HG03442 (cell line): ENCODE results near the gene C19orf25.
"Not testable (repeated sequence)": the region's sequence is repeated elsewhere in the genome, so short reads cannot be mapped to it uniquely, and the experiment has no call there.

ENCODE experiments used
- ATAC-seq: cut with Tn5 transposase; IDR thresholded peaks from one replicate; pipeline ENCODE4 v1.9.1; 2021; ENCODE audit warnings: mild to moderate bottlenecking, moderate library complexity; ENCODE audit not compliant: unreplicated experiment

C19orf25 gene

GRCh38 chr19:1478934-1479707, at the start of gene C19orf25:
Gene C19orf25, minus strand, starts transcription at chr19:1479215. Its CDS starts 312 bp downstream, at chr19:1478903.
- peak; percentile 81 for ATAC-seq

GRCh38 chr19:1527650-1528309, 48.8 kb upstream of the C19orf25 start:
- ATAC-seq, result no peak

GRCh38 chr19:1526979-1527649, 48.1 kb upstream of the C19orf25 start:
- ATAC-seq, result no peak

GRCh38 chr19:1526066-1526778, 47.2 kb upstream of the C19orf25 start:
- no peak for ATAC-seq

GRCh38 chr19:1525343-1525742, 46.3 kb upstream of the C19orf25 start:
- ATAC-seq, result no peak

GRCh38 chr19:1524972-1525325, 45.9 kb upstream of the C19orf25 start:
- ATAC-seq, result no peak

- no peak for ATAC-seq
Observed at GRCh38 chr19:1524287-1524971, 45.4 kb upstream of the C19orf25 start.

GRCh38 chr19:1523412-1524286, 44.6 kb upstream of the C19orf25 start, which contains the start of gene PLK5:
Gene PLK5, plus strand, starts transcription at chr19:1524077. Its CDS starts 2,920 bp downstream, at chr19:1526997.
- no peak for ATAC-seq

- no peak for ATAC-seq
Observed at GRCh38 chr19:1522838-1523237, 43.8 kb upstream of the C19orf25 start.

DNA sequence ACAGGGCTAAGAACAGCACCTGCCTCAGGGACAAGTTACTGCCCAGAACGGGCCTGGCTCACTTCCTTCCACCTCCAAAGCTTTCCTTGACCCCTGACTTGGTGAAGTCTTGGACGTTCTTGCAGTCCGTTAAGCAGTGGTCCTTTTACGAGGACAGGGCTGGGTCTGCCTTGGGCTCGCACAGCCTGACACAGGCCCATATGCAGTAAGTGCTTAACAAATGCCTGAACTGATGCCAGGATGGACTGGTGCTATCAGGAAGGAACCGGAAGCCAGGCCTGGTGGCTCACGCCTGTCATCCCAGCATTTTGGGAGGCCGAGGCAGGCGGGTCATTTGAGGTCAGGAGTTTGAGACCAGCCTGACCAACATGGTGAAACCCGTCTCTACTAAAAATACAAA, 43.0 kb upstream of the C19orf25 start:
- no peak for ATAC-seq

- no peak for ATAC-seq
Observed at GRCh38 chr19:1521636-1522035, 42.6 kb upstream of the C19orf25 start.

GRCh38 chr19:1520203-1520780, 41.3 kb upstream of the C19orf25 start:
- ATAC-seq, result no peak

- ATAC-seq, result not testable (repeated sequence)
Observed at GRCh38 chr19:1519802-1520201, 40.8 kb upstream of the C19orf25 start.

DNA sequence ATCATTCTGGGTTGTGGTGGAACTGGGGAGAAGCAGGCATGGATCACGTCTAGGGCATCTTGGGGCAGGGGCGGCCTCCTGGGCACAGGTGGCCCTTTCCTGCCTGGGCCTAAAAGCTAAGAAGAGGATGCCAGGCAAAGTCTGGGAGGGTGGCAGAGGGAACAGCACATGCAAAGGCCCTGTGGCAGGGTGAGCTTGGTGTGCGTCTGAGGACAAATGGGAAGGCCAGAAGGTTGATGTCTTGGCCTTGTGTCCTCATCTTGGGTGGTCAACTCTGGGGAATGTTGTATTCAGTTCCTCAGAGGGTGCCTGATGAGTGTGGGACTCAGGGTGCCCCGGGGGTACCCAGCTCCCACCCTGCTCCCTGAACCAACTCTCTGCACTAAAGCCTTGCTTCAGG, 39.5 kb upstream of the C19orf25 start:
- no peak for ATAC-seq

DNA sequence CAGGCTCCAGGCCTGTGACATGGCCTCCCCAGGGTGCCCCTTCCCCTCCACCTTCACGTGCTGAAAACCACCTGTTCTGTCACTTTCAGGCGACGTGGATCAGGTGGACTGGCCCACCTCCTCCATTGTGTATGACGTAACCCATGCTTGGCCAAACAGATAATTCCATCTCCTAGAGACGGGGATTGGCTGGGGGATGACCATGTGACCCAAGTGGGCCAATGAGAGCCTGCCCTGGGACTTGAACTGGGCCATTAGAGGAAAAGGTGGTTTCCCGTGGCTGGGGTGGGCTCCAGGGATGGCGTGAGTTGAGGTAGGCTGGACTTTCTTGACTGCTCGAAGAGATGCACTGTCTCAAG, 37.4 kb upstream of the C19orf25 start:
- no peak for ATAC-seq

- ATAC-seq, result no peak
Observed at GRCh38 chr19:1514986-1515721, 36.1 kb upstream of the C19orf25 start.

DNA sequence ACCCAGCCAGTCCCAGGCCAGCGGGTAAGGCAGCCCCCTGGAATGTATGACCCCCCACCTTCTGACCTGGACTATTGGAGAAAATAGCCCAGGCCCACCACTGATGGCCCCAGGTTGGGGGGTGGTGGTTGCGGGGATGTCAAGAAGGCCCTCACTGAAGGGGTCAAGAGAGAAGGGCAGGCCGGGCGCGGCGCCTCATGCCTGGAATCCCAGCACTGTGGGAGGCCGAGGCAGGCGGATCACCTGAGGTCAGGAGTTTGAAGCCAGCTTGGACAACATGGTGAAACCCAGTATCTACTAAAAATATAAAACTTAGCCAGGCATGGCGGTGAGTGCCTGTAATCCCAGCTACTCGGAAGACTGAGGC, 35.3 kb upstream of the C19orf25 start:
- ATAC-seq, result no peak

DNA sequence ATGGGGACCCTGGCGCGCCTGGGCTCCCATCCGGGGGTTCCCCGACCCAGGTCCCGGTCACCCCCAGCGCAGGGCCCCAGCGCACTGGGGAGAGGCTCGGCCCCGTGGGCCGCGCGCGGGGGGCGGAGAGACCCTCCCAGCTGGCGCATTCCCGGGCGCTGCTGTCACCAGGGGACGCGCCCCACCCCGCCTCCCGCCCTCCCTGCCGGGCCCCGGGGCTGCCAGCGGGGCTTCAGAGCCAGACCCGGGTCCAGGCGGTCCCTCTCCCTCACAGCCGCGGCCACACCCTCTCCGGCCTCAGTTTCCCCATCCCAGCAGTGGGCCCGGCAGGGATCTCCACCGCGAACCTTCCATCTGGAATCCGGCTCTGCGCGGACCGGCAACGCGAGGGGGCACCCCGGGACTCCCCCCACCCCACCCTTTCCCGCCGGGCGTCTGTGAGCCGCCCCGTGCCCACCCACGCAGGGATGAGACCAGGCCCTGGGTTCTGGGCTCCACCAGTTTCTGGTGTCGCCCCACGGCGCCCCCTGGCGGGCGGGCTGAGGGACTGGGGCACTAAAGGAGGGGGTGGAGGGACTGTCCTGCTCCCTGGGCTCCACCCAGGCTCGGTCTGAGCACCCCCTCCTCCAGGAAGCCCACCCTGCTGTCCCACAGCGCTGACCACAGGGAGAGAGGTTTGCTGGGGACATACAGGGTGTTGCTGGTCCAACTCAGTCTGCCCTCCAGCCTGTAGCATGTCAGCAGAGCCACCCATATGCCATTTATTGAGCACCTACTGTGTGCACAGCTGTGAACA, 34.7 kb upstream of the C19orf25 start:
- ATAC-seq, result no peak
